Neuron (in vitro differentiated cells): Measurements from ENCODE around the gene TMEM44.

Experiments
- H2AFZ ChIP-seq: one replicate; pipeline ENCODE4 v1.6.1; 2013; ENCODE audit warnings: low read depth, mild to moderate bottlenecking, inconsistent platforms, low read length, moderate library complexity
- H3K27me3 ChIP-seq: one replicate; pipeline ENCODE4 v1.6.1; 2013; ENCODE audit warnings: low read length; ENCODE audit not compliant: insufficient read depth
- H3K36me3 ChIP-seq: one replicate; pipeline ENCODE4 v1.6.1; 2013; ENCODE audit warnings: low read length; ENCODE audit not compliant: insufficient read depth
- H3K4me1 ChIP-seq: one replicate; pipeline ENCODE4 v1.6.1; 2013; ENCODE audit warnings: low read length; ENCODE audit not compliant: insufficient read depth
- H3K4me3 ChIP-seq: 2 replicates; pipeline ENCODE4 v1.5.1; 2013; ENCODE audit warnings: mild to moderate bottlenecking, low read length, moderate library complexity
- H3K9me3 ChIP-seq: one replicate; pipeline ENCODE4 v1.6.1; 2013; ENCODE audit warnings: low read length

TMEM44 gene

GRCh38 chr3:194577986-194578905 lies 55.0 kb downstream of the TMEM44 start:
- Histone ChIP-seq H2AFZ (no peak overlapping the region), H3K4me3 (no peak overlapping the region), H3K9me3 (peaks cover 4% of the 10 kb centered on the region), H3K4me1 (no peaks in the 10 kb centered on the region), H3K27me3 (no peaks in the 10 kb centered on the region), H3K36me3 (no peaks in the 10 kb centered on the region)

GRCh38 chr3:194575484-194576210 lies 57.6 kb downstream of the TMEM44 start:
- Histone ChIP-seq H3K4me3 (no peak overlapping the region), H3K27me3 (no peaks in the 10 kb centered on the region), H3K36me3 (no peaks in the 10 kb centered on the region), H3K4me1 (no peaks in the 10 kb centered on the region), H3K9me3 (no peaks in the 10 kb centered on the region), H2AFZ (no peak overlapping the region)

GRCh38 chr3:194574639-194575483 lies 58.4 kb downstream of the TMEM44 start:
- H3K4me3 ChIP-seq, result no peak overlapping the region

GRCh38 chr3:194573680-194574437 lies 59.4 kb downstream of the TMEM44 start:
- H2AFZ ChIP-seq, result no peak overlapping the region
- no peak overlapping the region for H3K4me3 ChIP-seq
- peaks cover 2% of the 10 kb centered on the region for H3K4me1 ChIP-seq
- H3K27me3 ChIP-seq, result no peaks in the 10 kb centered on the region
- no peaks in the 10 kb centered on the region for H3K9me3 ChIP-seq
- no peaks in the 10 kb centered on the region for H3K36me3 ChIP-seq

More at GRCh38 chr3:194574639-194575483, 58.4 kb downstream of the TMEM44 start:
- H3K4me1 ChIP-seq, result peaks cover 2% of the 10 kb centered on the region
- H3K9me3 ChIP-seq, result no peaks in the 10 kb centered on the region
- H2AFZ ChIP-seq, result no peak overlapping the region
- H3K36me3 ChIP-seq, result no peaks in the 10 kb centered on the region
- H3K27me3 ChIP-seq, result no peaks in the 10 kb centered on the region

GRCh38 chr3:194572944-194573491 lies 60.2 kb downstream of the TMEM44 start:
- Histone ChIP-seq H3K4me1 (peaks cover 2% of the 10 kb centered on the region), H2AFZ (no peak overlapping the region), H3K36me3 (no peaks in the 10 kb centered on the region), H3K27me3 (no peaks in the 10 kb centered on the region), H3K4me3 (no peak overlapping the region), H3K9me3 (no peaks in the 10 kb centered on the region)

GRCh38 chr3:194572143-194572789 lies 61.0 kb downstream of the TMEM44 start:
- H2AFZ ChIP-seq, result no peak overlapping the region
- peaks cover 2% of the 10 kb centered on the region for H3K4me1 ChIP-seq
- H3K27me3 ChIP-seq, result no peaks in the 10 kb centered on the region
- no peak overlapping the region for H3K4me3 ChIP-seq
- H3K9me3 ChIP-seq, result no peaks in the 10 kb centered on the region
- no peaks in the 10 kb centered on the region for H3K36me3 ChIP-seq

- H3K4me1 ChIP-seq, result peaks cover 2% of the 10 kb centered on the region
- no peaks in the 10 kb centered on the region for H3K9me3 ChIP-seq
- H3K36me3 ChIP-seq, result no peaks in the 10 kb centered on the region
- H3K27me3 ChIP-seq, result no peaks in the 10 kb centered on the region
- no peak overlapping the region for H3K4me3 ChIP-seq
- H2AFZ ChIP-seq, result no peak overlapping the region
Observed at GRCh38 chr3:194571491-194572142, 61.6 kb downstream of the TMEM44 start.

- Histone ChIP-seq H3K36me3 (no peaks in the 10 kb centered on the region), H3K4me1 (peaks cover 2% of the 10 kb centered on the region), H3K9me3 (no peaks in the 10 kb centered on the region), H2AFZ (no peak overlapping the region), H3K27me3 (no peaks in the 10 kb centered on the region), H3K4me3 (no peak overlapping the region)
Observed at GRCh38 chr3:194570898-194571297, 62.3 kb downstream of the TMEM44 start.

GRCh38 chr3:194570235-194570634 lies 63.0 kb downstream of the TMEM44 start:
- H2AFZ ChIP-seq, result no peak overlapping the region
- peaks cover 2% of the 10 kb centered on the region for H3K4me1 ChIP-seq
- no peaks in the 10 kb centered on the region for H3K9me3 ChIP-seq

GRCh38 chr3:194569252-194569651 lies 64.0 kb downstream of the TMEM44 start:
- peaks cover 2% of the 10 kb centered on the region for H3K4me1 ChIP-seq
- no peaks in the 10 kb centered on the region for H3K27me3 ChIP-seq
- no peaks in the 10 kb centered on the region for H3K9me3 ChIP-seq
- no peaks in the 10 kb centered on the region for H3K36me3 ChIP-seq
- no peak overlapping the region for H2AFZ ChIP-seq
- H3K4me3 ChIP-seq, result no peak overlapping the region

More at GRCh38 chr3:194570235-194570634, 63.0 kb downstream of the TMEM44 start:
- no peak overlapping the region for H3K4me3 ChIP-seq
- no peaks in the 10 kb centered on the region for H3K36me3 ChIP-seq
- H3K27me3 ChIP-seq, result no peaks in the 10 kb centered on the region

- H3K4me3 ChIP-seq, result no peak overlapping the region
- H3K36me3 ChIP-seq, result no peaks in the 10 kb centered on the region
Observed at GRCh38 chr3:194565597-194566190, 67.5 kb downstream of the TMEM44 start.

More at GRCh38 chr3:194565597-194566190, 67.5 kb downstream of the TMEM44 start:
- Histone ChIP-seq H3K27me3 (no peaks in the 10 kb centered on the region), H3K9me3 (no peaks in the 10 kb centered on the region), H3K4me1 (peaks cover 2% of the 10 kb centered on the region), H2AFZ (no peak overlapping the region)
